Left ventricle myocardium superior (tissue), 1 donor: ENCODE data around the gene ZBTB45. TPM values are rescaled to one million over a fixed set of nuclear protein-coding genes. Genes with fewer than 3 reads are reported as not detected.

Source experiments
- ATAC-seq: fragments of 200-7000 bp; cut with Tn5 transposase; one replicate; pipeline ENCODE4 v1.9.1; 2020; ENCODE audit warnings: mild to moderate bottlenecking, moderate library complexity
- DNase-seq: peaks from one replicate; pipeline ENCODE4 v3.0.0-alpha.2; 2020
- intact Hi-C: fragments of 100-400 bp; cut with micrococcal nuclease; formaldehyde crosslinking; loops from one replicate; pipeline ENCODE4 v1.11.0; 2022
- total RNA-seq: library from RNA; stranded (reverse); fragmentation: NEBNext Ultra II Directional; extraction: Animal tissue kit (Norgen Biotek cat#: 25700); gene quantifications from one replicate; pipeline ENCODE4 v1.2.1, GENCODE V29; 2021
- donor health status: DM: no; HTN: yes; CAD: no; lungs with severe emphysema.

The ZBTB45 gene
- total RNA-seq, 1 donor from 2014 or later: 10.4 TPM

- intact Hi-C loops: no loop called here
- no peak for DNase-seq
- no peak for ATAC-seq
These were observed 36.5 kb upstream of the ZBTB45 start for GRCh38 chr19:58555920-58556621.

- ATAC-seq: no peak
- peak; percentile 31 for DNase-seq
- intact Hi-C loops: no loop called here
These were observed 35.8 kb upstream of the ZBTB45 start for GRCh38 chr19:58555369-58555885.

- ATAC-seq (peak; percentile 58), DNase-seq (peak; percentile 99)
- intact Hi-C loops: no loop called here
These were observed 35.1 kb upstream of the ZBTB45 start, which contains the start of gene CHMP2A for GRCh38 chr19:58554494-58555368. TSS of gene CHMP2A (minus strand) at chr19:58555105. CDS start at chr19:58554212, 893 bp downstream.

- intact Hi-C loops: no loop called here
- no peak for ATAC-seq
- no peak for DNase-seq
These were observed 34.3 kb upstream of the ZBTB45 start for GRCh38 chr19:58553799-58554493.

- ATAC-seq: no peak
- intact Hi-C loops: no loop called here
- DNase-seq: no peak
These were observed 33.0 kb upstream of the ZBTB45 start for GRCh38 chr19:58552655-58553054.

GRCh38 chr19:58551577-58552471 is 32.2 kb upstream of the ZBTB45 start:
- DNase-seq (no peak), ATAC-seq (no peak)
- intact Hi-C loops: no loop called here

- DNase-seq (no peak), ATAC-seq (no peak)
- intact Hi-C loops: no loop called here
These were observed 31.5 kb upstream of the ZBTB45 start for GRCh38 chr19:58551123-58551497.

- intact Hi-C loops: no loop called here
- no peak for DNase-seq
- no peak for ATAC-seq
These were observed 30.9 kb upstream of the ZBTB45 start for GRCh38 chr19:58550362-58551122.

- DNase-seq (no peak), ATAC-seq (no peak)
- intact Hi-C loops: no loop called here
These were observed 30.2 kb upstream of the ZBTB45 start for GRCh38 chr19:58549664-58550361.

- no peak for DNase-seq
- intact Hi-C loops: no loop called here
- ATAC-seq: no peak
These were observed 29.5 kb upstream of the ZBTB45 start for GRCh38 chr19:58548859-58549663.

GRCh38 chr19:58547323-58548312 is 28.0 kb upstream of the ZBTB45 start:
- no peak for DNase-seq
- ATAC-seq: no peak

GRCh38 chr19:58546019-58546530 is 26.5 kb upstream of the ZBTB45 start:
- intact Hi-C loops: no loop called here
- no peak for DNase-seq
- ATAC-seq: no peak

More at GRCh38 chr19:58547323-58548312, 28.0 kb upstream of the ZBTB45 start:
- intact Hi-C loops: no loop called here

- DNase-seq (no peak), ATAC-seq (no peak)
- intact Hi-C loops: no loop called here
These were observed 25.8 kb upstream of the ZBTB45 start for GRCh38 chr19:58545286-58546018.

GRCh38 chr19:58544591-58545285 is 25.1 kb upstream of the ZBTB45 start:
- intact Hi-C loops: no loop called here
- DNase-seq: no peak
- ATAC-seq: peak; percentile 17
